Neural cell (in vitro differentiated cells): ENCODE measurements around the gene TMEM220.

ENCODE experiments used
- EP300 ChIP-seq: fragments of 450-650 bp; conservative IDR thresholded peaks from 2 replicates; pipeline ENCODE4 v1.6.1; 2014; ENCODE audit warnings: antibody characterized with exemption, mild to moderate bottlenecking, moderate library complexity; ENCODE audit not compliant: poor library complexity, severe bottlenecking
- MXI1 ChIP-seq: fragments of 450-650 bp; conservative IDR thresholded peaks from 2 replicates; pipeline ENCODE4 v1.6.1; 2014; ENCODE audit warnings: antibody characterized with exemption, mild to moderate bottlenecking; ENCODE audit not compliant: poor library complexity, severe bottlenecking
- POLR2AphosphoS5 ChIP-seq: IDR thresholded peaks from 2 replicates; pipeline ENCODE4 v1.6.1; 2012
- RAD21 ChIP-seq: fragments of 450-650 bp; conservative IDR thresholded peaks from 2 replicates; pipeline ENCODE4 v1.6.1; 2014; ENCODE audit warnings: antibody characterized with exemption, mild to moderate bottlenecking, moderate library complexity
- TAF1 ChIP-seq: IDR thresholded peaks from 2 replicates; pipeline ENCODE4 v1.6.1; 2012; ENCODE audit warnings: low read depth
- TF ChIP-seq, protein P1 (sequence below): fragments of 450-650 bp; IDR thresholded peaks from 2 replicates; pipeline ENCODE4 v1.5.1; 2014; ENCODE audit warnings: antibody characterized with exemption, mild to moderate bottlenecking, moderate library complexity; ENCODE audit not compliant: poor library complexity, severe bottlenecking

DNA sequence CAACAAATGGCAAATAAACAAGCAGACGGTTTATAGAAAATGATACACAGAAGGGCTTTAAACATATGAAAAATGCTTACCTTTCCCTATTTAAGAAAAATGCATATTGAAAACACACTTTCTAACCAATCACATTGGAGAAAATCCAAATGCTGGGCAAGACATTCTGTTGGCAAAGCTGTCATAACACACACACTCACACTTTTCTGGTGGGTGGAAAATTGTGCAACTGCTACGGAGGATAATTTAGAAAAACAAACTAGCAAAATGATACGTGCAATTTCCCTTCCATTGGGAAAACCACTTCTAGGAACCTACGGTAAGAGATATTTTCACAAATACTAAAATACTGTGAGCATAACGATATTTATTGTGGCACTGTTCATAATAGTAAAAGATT lies 62.9 kb downstream of the TMEM220 start:
- TF ChIP-seq, protein P1, sequence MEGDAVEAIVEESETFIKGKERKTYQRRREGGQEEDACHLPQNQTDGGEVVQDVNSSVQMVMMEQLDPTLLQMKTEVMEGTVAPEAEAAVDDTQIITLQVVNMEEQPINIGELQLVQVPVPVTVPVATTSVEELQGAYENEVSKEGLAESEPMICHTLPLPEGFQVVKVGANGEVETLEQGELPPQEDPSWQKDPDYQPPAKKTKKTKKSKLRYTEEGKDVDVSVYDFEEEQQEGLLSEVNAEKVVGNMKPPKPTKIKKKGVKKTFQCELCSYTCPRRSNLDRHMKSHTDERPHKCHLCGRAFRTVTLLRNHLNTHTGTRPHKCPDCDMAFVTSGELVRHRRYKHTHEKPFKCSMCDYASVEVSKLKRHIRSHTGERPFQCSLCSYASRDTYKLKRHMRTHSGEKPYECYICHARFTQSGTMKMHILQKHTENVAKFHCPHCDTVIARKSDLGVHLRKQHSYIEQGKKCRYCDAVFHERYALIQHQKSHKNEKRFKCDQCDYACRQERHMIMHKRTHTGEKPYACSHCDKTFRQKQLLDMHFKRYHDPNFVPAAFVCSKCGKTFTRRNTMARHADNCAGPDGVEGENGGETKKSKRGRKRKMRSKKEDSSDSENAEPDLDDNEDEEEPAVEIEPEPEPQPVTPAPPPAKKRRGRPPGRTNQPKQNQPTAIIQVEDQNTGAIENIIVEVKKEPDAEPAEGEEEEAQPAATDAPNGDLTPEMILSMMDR = no peak
- TF ChIP-seq EP300 (no peak), TAF1 (no peak), RAD21 (no peak), POLR2AphosphoS5 (no peak), MXI1 (no peak)
